Brain microvascular endothelial cell (primary cell): ENCODE data around the gene PKNOX2.

ENCODE experiments used
- DNase-seq: peaks from one replicate; pipeline ENCODE4 v3.0.0-alpha.2; 2020
- H3K27ac ChIP-seq: fragments of 250-450 bp; sonication (Bioruptor Pico); 2 replicates; pipeline ENCODE4 v1.5.1; 2020; ENCODE audit warnings: mild to moderate bottlenecking, moderate library complexity
- H3K27me3 ChIP-seq: fragments of 250-450 bp; sonication (Bioruptor Pico); replicated peaks from 2 replicates; pipeline ENCODE4 v1.5.1; 2020; ENCODE audit warnings: mild to moderate bottlenecking
- H3K36me3 ChIP-seq: fragments of 250-450 bp; sonication (Bioruptor Pico); replicated peaks from 2 replicates; pipeline ENCODE4 v1.5.1; 2020; ENCODE audit warnings: mild to moderate bottlenecking
- H3K4me3 ChIP-seq: 2 replicates; pipeline ENCODE4 v1.5.1; 2011; ENCODE audit warnings: low read depth, mild to moderate bottlenecking, control low read depth, low read length, moderate library complexity
- CTCF ChIP-seq: IDR thresholded peaks from 2 replicates; pipeline ENCODE4 v1.5.1; 2011; ENCODE audit warnings: low read depth, mild to moderate bottlenecking, moderate library complexity, low read length, control low read depth, inconsistent platforms; ENCODE audit errors: missing control alignments
- in situ Hi-C: cut with HindIII; loops from 2 replicates; pipeline ENCODE4 v1.10.0; 2017; ENCODE audit warnings: low sequenced_read_pairs, low pct_ligation_motif_present

The PKNOX2 gene

GRCh38 chr11:125261588-125261987 is 97.0 kb downstream of the PKNOX2 start:
- no peak for TF ChIP-seq CTCF
- H3K27me3 ChIP-seq, result no peaks in the 10 kb centered on the region
- in situ Hi-C loops, result no loop called here

GRCh38 chr11:125262194-125262829 is 97.8 kb downstream of the PKNOX2 start:
- Histone ChIP-seq H3K27ac (peak overlapping the region; percentile 82), H3K4me3 (no peak overlapping the region), H3K27me3 (no peaks in the 10 kb centered on the region), H3K36me3 (no peaks in the 10 kb centered on the region)
- in situ Hi-C loops, result no loop called here
- no peak for DNase-seq
- TF ChIP-seq CTCF, result no peak

More at GRCh38 chr11:125261588-125261987, 97.0 kb downstream of the PKNOX2 start:
- H3K27ac ChIP-seq, result no peak overlapping the region
- no peak overlapping the region for H3K4me3 ChIP-seq
- no peak for DNase-seq
- no peaks in the 10 kb centered on the region for H3K36me3 ChIP-seq

GRCh38 chr11:125262830-125263218 is 98.3 kb downstream of the PKNOX2 start:
- TF ChIP-seq CTCF, result no peak
- DNase-seq, result peak; percentile 37
- Histone ChIP-seq H3K4me3 (peak overlapping the region; percentile 5), H3K27me3 (no peaks in the 10 kb centered on the region), H3K36me3 (no peaks in the 10 kb centered on the region), H3K27ac (peak overlapping the region; percentile 82)
- in situ Hi-C loops, result no loop called here

GRCh38 chr11:125263268-125263790 is 98.8 kb downstream of the PKNOX2 start:
- DNase-seq, result peak; percentile 100
- H3K36me3 ChIP-seq, result no peaks in the 10 kb centered on the region
- no peaks in the 10 kb centered on the region for H3K27me3 ChIP-seq
- no peak overlapping the region for H3K4me3 ChIP-seq
- H3K27ac ChIP-seq, result peak overlapping the region; percentile 82
- no peak for TF ChIP-seq CTCF
- in situ Hi-C loops, result no loop called here

GRCh38 chr11:125264100-125265022 is 99.8 kb downstream of the PKNOX2 start:
- no peak for DNase-seq
- in situ Hi-C loops, result no loop called here
- Histone ChIP-seq H3K27me3 (no peaks in the 10 kb centered on the region), H3K27ac (peak overlapping the region; percentile 82), H3K4me3 (no peak overlapping the region), H3K36me3 (no peaks in the 10 kb centered on the region)
- no peak for TF ChIP-seq CTCF
